Activated CD4-positive, alpha-beta T cell treated with anti-CD3 and anti-CD28 coated beads, Interleukin-2, amount 50 U/mL, for 16 hours (primary cell): ENCODE measurements around the gene ADAMTSL2.

Source experiments
- DNase-seq: peaks from one replicate; pipeline ENCODE4 v3.0.0-alpha.2; 2020

The ADAMTSL2 gene

DNA sequence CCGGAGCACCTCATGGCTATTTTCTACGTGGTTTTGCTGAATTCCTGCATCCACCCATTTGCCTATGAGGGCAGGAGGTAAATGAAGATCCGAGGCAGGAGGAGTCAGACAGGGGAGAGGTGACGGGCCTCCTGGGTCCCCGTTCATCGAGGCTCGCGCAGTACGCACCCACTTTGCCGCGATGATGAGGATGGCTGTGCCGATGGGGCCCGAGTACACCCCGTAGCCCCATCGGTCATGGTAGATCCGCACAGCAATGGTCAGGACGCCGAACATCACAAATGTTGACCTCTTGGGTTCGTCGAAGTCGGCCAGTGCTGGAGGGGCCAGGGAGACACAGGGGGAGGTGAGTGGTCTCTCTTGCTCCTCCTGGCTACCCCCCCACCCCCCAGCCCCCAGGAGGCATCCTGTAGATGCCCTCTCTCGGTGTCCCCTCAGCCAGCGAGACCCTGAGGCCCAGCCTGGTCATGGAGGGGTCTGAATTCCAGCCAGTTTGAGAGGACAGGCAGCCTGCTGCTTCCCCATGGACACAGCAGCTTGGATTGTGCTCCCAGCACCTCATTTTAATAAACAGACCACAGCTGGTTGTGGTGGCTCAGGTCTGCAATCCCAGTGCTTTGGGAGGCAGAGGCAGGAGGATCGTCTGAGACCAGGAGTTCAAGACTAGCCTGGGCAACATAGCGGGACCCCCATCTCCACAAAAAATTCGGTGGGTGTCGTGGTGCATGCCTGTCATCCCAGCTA, 15.6 kb upstream of the ADAMTSL2 start:
- DNase-seq = no peak

DNA sequence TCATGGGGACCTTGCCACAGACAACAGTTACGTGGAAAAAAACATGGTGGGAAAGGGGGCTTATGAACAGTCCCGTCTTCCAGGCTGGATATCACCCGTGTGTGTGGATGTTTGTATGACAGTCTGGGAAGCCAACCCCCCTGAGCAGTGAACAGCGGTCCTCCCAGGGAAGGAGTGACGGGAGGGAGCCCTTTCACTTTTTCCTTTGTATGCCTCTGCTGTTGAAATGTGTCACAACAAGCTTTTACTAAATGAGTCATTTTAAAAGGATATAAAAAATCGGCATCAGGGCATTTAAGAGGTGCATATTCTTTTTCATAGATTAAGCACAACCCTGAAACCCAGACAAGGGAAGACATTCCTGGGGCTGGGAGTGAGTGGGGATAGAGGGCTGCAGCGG, 14.8 kb upstream of the ADAMTSL2 start:
- DNase-seq = no peak

- DNase-seq = no peak
Observed at GRCh38 chr9:133520121-133520835, 14.2 kb upstream of the ADAMTSL2 start.

GRCh38 chr9:133521122-133522072, 13.1 kb upstream of the ADAMTSL2 start:
- no peak for DNase-seq

GRCh38 chr9:133522073-133522910, 12.2 kb upstream of the ADAMTSL2 start:
- no peak for DNase-seq

- DNase-seq = no peak
Observed at GRCh38 chr9:133523106-133523505, 11.4 kb upstream of the ADAMTSL2 start.

DNA sequence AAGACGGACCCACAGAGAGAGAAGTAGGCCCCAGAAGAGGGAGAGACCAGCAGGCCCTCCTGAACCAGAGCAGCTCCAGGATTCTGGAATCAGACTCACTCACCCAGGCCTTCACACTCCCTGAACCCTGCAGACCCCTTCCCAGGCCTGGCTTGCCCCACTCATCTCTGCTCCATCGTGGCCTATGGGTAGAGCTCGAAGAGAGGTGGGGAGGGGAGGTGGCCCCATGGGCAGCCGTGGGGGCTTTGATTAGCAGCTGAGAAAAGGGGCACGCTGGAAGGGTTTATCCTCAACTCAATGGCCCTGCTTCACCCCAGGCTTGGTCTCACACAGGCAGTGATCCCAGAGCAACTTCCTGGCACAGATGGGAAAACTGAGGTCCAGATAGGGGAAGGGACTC, 10.4 kb upstream of the ADAMTSL2 start:
- DNase-seq = no peak

DNA sequence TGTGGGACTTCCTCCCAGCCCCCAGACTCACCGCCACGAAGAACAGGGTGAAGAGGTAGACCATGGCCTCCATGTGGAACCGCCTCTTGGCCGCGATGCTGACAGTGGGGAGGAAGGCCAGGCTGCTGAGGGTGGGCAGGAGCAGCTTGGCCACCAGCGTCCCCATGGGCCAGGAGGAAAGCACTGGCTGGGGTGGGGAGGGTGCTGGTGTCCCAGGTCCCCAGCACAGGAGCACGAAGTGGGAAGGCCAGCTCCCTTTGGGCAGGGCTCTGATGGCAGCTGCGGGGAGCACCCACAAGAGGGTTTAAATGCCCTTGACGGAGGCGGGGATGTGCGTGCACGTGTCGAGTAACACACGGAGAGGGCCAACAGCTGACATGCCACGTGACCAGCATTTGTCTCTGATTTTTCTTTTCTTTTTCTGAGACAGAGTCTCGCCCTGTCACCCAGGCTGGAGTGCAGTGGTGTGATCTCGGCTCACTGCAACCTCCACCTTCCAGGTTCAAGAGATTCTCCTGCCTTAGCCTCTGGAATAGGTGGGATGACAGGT, 9.8 kb upstream of the ADAMTSL2 start, which contains the start of gene MYMK:
Gene MYMK (minus strand): TSS at position 281 of the 550 bp plus-strand sequence. CDS start 115 bp downstream, at position 166.
- DNase-seq = no peak

- DNase-seq = no peak
Observed at GRCh38 chr9:133525677-133526076, 8.8 kb upstream of the ADAMTSL2 start.

GRCh38 chr9:133526721-133527321, 7.7 kb upstream of the ADAMTSL2 start:
- no peak for DNase-seq

DNA sequence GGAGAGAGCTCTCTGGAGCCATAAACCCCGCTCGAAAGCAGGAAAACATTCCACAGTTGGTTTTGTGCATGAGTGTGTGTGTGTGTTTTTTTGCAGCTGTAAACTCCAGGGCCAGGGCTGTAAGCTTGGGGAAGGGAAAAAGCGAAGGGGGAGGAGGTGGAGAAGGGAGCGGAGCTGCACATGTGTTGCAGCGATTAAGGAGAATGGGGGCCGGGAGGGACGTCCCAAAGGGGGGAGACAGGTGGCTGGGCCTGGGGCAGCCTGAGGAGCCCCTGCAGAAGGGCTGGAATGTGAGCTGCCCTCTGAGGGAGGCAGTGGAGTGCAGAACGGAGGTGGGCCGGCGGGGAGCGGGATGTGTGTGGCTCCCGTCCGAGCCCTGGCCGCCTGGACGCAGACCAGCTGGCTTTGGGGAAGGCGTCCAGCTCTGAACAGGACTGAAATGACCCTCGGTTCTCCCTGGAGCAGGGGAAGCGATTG, 7.0 kb upstream of the ADAMTSL2 start:
- DNase-seq = no peak

DNA sequence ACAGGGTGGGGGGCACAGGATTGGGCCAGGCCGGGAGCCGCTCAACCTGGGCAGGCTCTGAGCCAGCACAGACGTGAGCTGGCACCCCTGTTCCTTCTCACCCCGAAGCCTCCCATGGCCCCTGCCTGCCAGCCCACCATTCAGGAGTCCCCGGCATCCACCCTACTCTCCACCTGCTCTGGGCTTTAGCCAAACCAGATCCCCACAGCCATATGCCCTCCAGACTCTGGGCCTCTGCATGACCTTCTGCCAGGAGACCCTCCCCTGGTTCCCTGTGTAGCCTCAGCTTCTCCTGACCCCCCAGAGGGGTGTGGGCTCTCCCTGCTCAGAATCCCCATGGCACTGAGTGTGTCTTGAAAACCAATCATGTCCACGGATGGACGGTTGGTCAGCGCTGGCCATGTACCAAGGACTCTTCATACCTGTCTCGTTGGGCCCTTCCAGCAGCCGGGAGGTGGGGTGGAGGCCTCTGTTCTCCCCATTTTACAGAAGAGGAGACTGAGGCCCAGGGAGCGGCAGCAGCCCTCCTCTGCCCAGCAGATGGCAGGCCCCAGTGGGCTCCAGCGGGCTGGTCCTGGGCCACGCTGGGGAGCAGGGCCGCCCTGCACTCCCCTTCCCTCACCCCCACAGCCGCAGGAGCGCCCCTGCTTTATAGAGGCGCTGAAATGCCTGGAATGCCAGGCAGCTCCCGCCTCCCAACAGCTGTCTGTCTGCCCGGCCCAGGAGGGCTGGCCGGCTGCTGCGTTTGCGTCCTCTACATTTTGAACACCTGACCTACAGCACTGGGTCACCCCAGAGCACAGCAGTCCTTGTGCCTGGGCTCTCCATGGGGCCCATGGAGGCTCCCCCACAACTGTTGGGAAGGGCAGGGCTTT, 6.3 kb upstream of the ADAMTSL2 start:
- DNase-seq = no peak

- no peak for DNase-seq
Observed at GRCh38 chr9:133528876-133529241, 5.6 kb upstream of the ADAMTSL2 start.

DNA sequence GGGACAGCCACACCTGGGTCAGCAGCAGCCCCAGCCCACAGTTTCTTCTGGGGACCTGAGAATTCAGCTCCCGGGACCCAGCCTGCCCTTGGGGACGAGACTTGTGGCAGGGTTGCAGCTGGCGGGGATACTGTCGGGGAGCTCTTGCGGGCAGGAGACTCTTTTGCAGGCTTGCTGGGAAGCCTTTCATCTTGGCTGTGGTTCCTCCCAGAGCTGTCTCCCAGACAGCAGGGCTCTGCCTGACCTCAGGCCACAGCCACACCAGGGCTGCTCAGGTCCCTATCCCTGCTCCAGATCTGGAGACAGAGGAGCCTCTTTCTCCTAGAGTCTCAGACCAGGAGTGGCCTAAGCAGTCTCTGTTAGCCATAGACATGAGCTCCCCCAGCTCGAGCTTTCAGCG, 5.0 kb upstream of the ADAMTSL2 start:
- DNase-seq = no peak

GRCh38 chr9:133529874-133530273, 4.6 kb upstream of the ADAMTSL2 start:
- no peak for DNase-seq

GRCh38 chr9:133531293-133531692, 3.2 kb upstream of the ADAMTSL2 start:
- no peak for DNase-seq

DNA sequence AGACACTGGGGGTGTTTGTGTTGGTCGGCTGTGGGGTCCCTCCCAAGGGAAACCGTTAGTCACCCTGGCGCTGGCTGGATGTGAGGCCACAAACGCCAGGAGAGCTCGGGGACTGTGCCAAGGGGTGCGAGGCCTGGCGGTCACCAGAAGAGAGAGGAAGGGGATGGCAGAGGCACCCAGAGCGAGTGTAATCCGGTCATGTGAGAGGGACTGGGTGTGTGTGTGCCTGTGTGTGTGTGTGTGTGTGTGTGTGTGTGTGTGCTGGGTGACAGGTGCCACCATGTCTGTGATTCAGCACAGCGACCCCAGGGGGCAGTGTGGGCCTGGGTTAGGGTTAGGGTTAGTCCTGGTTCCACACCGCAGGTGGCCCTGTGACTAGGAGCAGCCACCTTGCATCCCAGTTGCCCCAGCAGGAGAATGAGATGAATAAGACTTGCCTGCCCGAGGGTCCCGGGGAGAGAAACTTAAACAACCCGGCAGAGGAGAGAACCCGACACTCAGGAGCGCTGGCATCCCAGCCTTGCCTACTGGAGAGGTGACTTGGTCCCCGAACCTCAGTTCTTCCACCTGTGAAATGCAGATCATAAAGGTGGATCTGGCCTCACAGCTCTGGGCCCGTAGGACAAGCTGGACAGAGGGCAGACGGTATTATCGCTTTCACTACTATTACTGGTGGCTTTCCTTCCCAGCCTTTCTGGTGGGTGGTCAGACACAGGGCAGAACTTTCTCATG, 1.4 kb upstream of the ADAMTSL2 start:
- DNase-seq = peak; percentile 66

DNA sequence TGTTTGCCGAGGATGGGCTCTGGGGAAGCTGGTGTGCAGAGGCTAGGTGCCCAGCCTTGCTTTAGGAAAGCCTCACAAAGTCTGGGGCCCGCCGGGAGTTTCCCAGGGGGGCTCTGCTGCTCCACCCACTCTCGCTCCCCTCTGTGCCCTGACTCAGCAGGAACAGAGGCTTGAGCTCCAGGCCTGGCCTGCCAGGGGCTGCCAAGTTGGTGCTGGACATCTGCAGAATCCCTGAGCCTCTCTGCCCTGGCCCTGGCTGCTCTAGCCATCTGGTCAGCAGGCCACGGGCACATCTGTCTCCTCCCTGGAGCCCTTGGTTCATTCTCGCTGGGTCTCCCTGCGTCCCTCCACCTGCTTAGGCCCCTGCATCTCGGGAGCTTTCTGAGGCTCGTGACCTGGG, 647 bp upstream of the ADAMTSL2 start:
- DNase-seq = no peak

GRCh38 chr9:133535306-133535877, 888 bp downstream of the ADAMTSL2 start:
- DNase-seq = no peak
